Stimulated activated CD4-positive, alpha-beta T cell treated with anti-CD3 and anti-CD28 coated beads, Interleukin-4, amount 100 ng/mL, for 48 hours (primary cell): ENCODE results near the gene NOL4L.

Experiments
- DNase-seq, 2 donors: peaks; one replicate each; pipeline ENCODE4 v3.0.0-alpha.2; 2020; ENCODE audit warnings: low read depth in 2 of 2

The NOL4L gene

GRCh38 chr20:32560989-32561830 is 23.9 kb downstream of the NOL4L start:
- no peak for DNase-seq

DNA sequence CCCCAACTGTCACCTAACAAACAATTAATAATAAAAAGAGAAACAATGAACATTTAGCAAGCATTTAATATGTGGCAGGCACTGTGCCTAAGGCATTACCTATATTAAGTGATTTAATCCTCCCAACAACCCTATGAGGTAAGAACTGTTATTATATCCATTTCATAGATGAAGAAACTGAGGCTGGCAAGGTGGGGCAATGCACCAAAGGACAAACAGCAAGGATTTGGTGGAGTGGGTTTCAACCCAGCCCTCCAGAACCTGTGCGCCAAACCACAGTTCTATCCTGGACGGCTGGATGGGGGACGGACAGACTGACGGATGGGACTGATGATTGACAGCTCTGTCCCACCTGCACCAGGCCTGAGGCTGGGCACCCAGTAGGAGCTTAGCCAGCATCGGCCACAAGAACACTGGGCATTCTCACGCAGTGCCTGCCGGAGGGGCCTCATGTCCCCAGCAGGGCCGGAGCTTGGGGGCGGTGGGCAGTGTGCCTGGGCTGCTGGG is 24.6 kb downstream of the NOL4L start:
- DNase-seq = no peak

DNA sequence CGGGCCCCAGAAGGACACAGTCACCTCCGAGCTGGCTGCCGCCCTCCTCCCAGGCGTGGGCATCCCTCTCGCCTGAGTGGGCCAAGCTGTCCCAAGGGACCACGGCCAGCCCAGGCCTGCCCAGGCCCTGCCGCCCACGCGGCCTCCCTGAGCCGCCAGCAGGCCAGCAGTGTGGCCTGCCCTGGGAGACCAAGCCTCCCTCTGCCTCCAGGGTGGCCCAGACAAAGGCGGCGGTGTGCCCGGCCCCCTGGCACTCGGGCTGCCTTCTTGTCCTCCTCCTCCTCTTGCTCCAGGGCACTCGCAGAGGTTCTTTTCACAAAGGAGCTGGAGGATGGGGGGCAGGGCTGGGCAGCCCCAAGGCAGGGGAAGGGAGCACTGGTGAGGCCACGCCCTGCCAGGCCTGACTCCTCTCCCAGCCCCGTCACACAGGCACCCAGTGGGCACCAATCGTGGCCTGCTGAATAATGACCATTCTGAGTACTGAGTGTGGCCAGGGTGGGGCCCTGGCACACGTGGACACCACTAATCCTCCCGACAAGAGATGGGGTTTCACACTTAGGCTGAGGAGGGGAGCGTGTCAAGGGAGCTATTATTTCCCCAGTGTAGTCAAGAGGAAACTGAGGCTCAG is 25.3 kb downstream of the NOL4L start:
- DNase-seq = no peak

- DNase-seq = no peak
Measured at GRCh38 chr20:32559205-32559752, 25.9 kb downstream of the NOL4L start.

GRCh38 chr20:32558526-32558925 is 26.6 kb downstream of the NOL4L start:
- no peak for DNase-seq

DNA sequence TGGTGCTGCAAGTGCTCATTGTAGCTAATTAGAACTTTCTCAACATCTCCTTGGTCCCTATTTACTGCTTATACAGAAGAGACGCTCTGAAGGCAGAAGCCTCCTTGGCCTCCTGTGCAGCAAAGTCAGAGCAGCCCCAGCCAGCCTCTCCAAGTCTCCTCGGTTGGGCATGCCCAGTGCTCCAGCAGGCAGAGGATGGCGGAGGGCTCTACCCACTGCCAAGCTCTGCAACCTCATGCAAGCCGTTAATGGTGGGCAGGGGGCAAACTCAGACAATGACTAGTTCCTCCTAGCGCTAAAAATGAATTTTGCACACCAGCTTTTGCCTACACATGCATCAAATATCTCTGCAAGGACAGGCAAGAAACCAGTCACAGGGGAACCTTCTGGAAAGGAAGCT is 27.8 kb downstream of the NOL4L start:
- no peak for DNase-seq

DNA sequence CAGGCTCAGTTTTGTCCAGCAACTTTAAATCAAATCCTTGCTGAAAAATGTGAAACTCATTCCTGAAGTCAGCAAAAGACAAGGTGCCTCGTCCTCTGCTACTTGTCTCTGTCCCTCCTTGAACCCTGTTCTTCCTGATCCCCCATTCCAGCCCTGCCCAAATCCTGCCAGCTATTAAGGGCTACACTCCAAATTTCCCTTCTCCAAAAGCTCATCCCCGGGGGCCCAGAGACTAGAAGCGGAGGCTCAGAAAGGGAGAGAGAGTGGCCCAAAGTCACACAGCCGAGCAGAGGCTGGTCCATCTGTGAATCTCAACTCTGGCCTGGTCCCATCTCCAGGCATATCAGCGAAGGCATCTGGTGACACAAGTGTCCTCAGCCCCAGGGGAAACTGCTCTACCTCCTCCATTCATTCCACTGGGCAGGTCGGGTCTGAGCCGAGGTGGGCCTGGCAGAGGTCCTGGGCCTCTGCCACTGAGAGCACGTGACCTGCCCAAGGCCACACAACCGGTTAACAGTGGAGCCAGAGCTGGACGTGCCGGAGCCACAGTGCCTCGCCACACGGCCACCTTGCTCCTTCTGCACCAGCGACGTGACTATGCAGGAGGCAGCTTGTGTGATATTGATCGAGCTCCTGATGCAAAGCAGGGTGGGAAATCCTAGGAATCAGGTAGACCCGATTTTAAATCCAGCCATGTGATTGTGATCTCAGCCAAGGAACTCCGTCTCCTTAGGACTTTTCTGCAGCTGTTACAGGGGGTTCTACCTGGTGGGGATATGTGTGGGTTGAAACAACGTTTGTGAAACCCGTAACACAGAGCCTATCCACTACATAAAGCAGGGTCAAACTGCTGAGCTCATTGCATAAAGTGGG is 28.6 kb downstream of the NOL4L start:
- DNase-seq = no peak

- DNase-seq = no peak
Measured at GRCh38 chr20:32555584-32555983, 29.5 kb downstream of the NOL4L start.

- no peak for DNase-seq
Measured at GRCh38 chr20:32554965-32555289, 30.2 kb downstream of the NOL4L start.

DNA sequence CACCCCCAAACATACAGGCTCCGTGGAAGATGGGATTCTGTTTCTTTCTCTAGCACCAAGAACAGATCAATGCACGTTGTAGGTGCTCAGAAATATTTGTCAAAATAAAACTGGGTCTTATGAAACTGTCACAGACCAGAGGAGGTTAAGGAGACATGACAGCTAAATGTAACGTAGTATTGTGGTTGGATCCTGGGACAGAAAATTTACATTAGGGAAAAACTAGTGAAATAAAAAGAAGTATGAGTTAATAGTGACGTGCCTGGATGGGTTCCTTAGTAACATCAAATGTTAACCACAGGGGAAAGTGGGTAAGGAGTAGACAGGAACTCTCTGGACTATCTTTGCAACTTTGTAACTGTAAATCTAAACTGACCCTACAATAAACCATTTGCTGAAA is 31.5 kb downstream of the NOL4L start:
- DNase-seq = no peak

GRCh38 chr20:32551693-32552092 is 33.4 kb downstream of the NOL4L start:
- DNase-seq = no peak

DNA sequence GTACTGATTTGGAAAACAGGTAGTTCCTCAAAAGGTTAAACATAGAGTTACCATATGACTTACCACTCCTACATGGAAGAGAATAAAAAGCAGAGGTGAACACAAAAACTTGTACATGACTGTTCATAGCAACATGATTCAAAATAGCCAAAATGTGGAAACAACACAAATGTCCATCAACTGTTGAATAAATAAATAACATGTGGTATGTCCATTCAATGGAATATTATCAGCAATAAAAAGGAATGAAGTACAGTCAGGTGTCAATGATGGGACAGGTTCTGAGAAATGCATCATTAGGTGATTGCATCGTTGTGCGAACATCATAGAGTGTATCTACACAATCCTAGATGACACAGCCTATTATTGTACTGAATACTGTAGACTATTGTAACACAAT is 35.3 kb downstream of the NOL4L start:
- DNase-seq = no peak

GRCh38 chr20:32547753-32548034 is 37.4 kb downstream of the NOL4L start:
- no peak for DNase-seq

GRCh38 chr20:32546918-32547752 is 38.0 kb downstream of the NOL4L start:
- no peak for DNase-seq

DNA sequence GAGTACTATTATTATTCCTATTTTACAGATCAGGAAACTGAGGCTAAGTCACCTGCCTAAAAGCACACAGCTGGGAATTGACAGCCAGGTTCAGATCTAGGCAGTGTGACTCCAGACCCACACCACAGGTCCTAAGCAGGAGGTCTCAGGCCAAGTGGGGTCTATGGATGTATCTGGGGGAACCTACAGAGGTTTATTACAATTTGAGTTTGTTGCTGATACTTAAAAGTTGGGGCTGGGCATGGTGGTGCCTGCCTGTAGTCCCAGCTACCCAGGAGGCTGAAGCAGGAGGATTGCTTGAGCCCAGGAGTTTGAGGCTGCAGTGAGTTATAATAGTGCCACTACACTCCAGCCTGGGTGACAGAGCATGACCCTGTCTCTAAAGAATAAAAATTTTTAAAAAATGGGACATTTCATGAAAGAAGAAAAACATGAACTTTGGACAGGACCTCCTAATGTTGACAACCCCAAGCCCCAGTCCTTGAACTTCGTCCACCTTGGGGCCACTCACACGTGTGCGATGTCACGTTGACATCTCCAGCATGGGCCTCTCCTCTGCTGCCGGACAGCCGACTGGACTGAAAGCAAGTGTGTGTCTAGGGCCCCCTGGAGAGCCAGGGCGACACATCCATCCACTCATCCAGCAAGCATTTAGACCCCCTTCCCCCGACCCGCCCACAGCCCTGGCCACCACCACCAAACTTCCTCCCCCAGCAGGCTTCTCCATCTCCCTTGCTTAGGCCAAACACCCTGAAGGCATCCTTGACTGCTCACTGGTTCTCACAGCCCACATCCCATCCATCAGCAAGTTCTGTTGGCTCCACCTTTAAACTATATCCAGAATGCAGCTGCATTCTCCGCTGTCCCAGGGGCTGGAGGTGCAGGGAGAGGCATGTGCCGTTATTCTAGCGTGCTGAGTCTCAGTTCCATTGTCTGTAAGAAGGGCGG is 40.0 kb downstream of the NOL4L start:
- no peak for DNase-seq

GRCh38 chr20:32544260-32544722 is 40.8 kb downstream of the NOL4L start:
- no peak for DNase-seq

DNA sequence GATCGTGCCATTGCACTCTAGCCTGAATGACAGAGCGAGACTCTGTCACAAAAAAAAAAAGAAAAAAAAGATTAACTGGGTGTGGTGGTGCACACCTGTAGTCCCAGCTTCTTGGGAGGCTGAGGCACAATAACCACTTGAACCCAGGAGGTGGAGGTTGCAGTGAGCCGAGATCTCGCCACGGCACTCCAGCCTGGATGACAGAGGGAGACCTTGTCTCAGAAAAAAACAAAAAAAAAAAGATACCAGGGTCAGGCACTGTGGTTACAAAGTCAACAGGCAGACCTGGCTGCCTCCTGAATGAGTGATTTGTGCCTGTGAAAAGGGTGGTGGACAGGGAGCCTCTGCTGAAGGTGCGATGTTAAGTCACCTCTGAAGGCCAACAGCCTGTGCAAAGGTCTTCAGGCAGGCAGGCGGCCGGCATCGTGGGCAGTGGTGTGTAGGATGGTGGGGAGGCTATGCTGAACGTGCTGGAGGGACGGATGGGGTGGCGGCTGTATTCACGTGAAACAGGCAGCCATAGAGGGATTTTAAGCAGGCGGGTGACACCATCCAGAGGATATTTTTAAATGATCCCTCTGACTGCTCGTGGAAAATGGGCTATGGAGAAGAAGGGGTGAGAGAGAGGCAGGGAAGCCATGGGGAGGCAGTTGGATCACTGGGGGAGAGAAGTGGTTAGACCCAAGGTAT is 41.4 kb downstream of the NOL4L start:
- DNase-seq = no peak

DNA sequence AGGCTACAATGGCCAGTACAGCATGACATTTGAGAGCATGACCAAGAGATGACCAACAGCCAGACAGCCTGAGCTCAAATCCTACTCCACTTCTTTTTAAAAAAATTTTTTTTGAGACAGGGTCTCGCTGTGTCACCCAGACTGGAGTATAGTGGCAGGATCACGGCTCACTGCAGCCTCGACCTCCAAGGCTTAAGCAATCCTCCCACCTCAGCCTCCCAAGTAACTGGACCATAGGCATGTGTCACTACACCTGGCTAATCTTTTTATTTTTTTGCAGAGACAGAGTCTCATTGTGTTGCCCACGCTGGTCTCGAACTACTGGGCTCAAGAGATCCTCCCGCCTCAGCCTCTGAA is 42.9 kb downstream of the NOL4L start:
- DNase-seq = no peak
